ENCODE results near the gene AIFM3. TPM values are rescaled to one million over a fixed set of nuclear protein-coding genes. Genes with fewer than 3 reads are reported as not detected.
A peak's percentile ranks its signal among the peaks of the same experiment; 100 is the strongest.

Gene AIFM3
- total RNA-seq, 1 experiment from 2014 or later = 0.56 TPM

GRCh38 chr22:20978419-20978818 lies 11.4 kb downstream of the AIFM3 start:
- no peaks in the 10 kb centered on the region for H3K27me3 ChIP-seq
- no peak overlapping the region for H3K4me3 ChIP-seq
- peaks cover 8% of the 10 kb centered on the region; the same call in 1 of the 2 replicates for H3K9me3 ChIP-seq
- no peak for DNase-seq
- H3K36me3 ChIP-seq = no peaks in the 10 kb centered on the region

DNA sequence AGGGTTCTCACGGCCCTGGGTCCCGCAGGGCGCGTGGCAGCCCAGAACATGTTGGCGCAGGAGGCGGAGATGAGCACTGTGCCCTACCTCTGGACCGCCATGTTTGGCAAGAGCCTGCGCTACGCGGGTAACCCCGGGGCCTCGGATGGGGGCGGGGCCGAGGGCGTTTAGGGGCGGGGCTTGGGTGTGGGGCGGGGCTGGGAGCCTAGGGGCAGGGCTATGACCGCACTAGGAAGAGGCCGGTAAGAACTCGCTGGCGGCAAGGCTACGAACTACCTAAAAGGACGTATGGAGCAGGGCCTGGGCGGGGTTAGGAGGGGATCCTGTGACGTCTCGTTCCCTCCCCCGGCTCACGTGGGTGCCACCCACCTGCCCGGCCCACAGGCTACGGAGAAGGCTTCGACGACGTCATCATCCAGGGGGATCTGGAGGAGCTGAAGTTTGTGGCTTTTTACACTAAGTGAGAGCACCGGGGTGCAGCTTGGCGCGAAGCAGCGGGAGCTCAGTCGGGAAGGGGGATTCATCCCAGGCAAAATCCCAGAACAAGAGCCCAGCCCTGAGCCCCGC lies 12.3 kb downstream of the AIFM3 start:
- H3K4me3 ChIP-seq = no peak overlapping the region
- no peak for DNase-seq

GRCh38 chr22:20979940-20980453 lies 12.9 kb downstream of the AIFM3 start:
- Histone ChIP-seq H3K9me3 (peaks cover 8% of the 10 kb centered on the region; the same call in 1 of the 2 replicates), H3K4me3 (no peak overlapping the region), H3K27me3 (no peaks in the 10 kb centered on the region), H3K36me3 (0 out of 2 replicates have a peak, but pooled peaks cover 5% of the 10 kb centered on the region)
- DNase-seq = no peak

More for the DNA sequence above, 12.3 kb downstream of the AIFM3 start:
- H3K9me3 ChIP-seq = peaks cover 8% of the 10 kb centered on the region; the same call in 1 of the 2 replicates
- H3K36me3 ChIP-seq = 0 out of 2 replicates have a peak, but pooled peaks cover 5% of the 10 kb centered on the region
- H3K27me3 ChIP-seq = no peaks in the 10 kb centered on the region

GRCh38 chr22:20980523-20980922 lies 13.5 kb downstream of the AIFM3 start:
- no peak overlapping the region for H3K4me3 ChIP-seq
- no peak for DNase-seq
- H3K9me3 ChIP-seq = peaks cover 8% of the 10 kb centered on the region; the same call in 1 of the 2 replicates
- H3K36me3 ChIP-seq = peaks cover 8% of the 10 kb centered on the region; the same call in 1 of the 2 replicates
- no peaks in the 10 kb centered on the region for H3K27me3 ChIP-seq

DNA sequence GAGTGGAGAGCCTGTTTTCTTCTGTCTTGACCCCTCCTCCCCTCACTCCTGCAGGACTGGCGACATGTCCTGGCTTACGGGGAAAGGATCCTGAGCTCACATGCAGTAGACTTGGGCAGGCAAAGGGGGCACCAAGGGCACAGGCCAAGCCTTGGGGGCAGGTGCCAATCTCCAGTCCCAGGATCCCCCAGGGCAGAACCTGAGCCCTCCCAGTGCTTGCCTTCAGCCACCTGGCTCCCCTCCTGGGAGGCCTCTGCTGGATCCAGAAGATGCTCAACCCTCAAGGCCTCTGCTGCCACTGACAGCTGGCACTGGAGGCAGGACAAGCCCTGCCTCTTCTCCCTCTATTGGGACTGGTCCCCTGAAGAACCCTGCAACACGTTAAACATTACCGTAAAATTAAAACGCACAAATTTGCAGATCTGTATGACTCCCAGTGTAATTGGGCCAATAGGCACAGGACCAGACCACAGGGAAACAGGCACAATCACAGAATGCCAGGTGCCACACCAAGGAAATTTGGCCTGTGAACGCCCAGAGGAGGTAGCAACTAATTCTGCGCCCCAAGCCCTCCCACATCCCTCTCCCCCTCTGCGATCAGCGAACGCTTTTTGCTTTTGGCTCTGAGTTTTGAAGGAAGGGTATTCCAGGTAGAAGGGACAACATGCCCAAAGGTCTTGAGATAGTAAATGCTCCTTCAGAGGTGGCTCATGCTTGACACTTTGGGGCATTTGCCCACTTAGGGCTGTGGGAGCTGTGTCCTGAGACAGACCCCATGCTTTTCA lies 14.1 kb downstream of the AIFM3 start:
- no peak for DNase-seq
- Histone ChIP-seq H3K36me3 (peaks cover 12% of the 10 kb centered on the region), H3K27me3 (no peaks in the 10 kb centered on the region), H3K9me3 (peaks cover 8% of the 10 kb centered on the region; the same call in 1 of the 2 replicates), H3K4me3 (peak overlapping the region; percentile 95)

DNA sequence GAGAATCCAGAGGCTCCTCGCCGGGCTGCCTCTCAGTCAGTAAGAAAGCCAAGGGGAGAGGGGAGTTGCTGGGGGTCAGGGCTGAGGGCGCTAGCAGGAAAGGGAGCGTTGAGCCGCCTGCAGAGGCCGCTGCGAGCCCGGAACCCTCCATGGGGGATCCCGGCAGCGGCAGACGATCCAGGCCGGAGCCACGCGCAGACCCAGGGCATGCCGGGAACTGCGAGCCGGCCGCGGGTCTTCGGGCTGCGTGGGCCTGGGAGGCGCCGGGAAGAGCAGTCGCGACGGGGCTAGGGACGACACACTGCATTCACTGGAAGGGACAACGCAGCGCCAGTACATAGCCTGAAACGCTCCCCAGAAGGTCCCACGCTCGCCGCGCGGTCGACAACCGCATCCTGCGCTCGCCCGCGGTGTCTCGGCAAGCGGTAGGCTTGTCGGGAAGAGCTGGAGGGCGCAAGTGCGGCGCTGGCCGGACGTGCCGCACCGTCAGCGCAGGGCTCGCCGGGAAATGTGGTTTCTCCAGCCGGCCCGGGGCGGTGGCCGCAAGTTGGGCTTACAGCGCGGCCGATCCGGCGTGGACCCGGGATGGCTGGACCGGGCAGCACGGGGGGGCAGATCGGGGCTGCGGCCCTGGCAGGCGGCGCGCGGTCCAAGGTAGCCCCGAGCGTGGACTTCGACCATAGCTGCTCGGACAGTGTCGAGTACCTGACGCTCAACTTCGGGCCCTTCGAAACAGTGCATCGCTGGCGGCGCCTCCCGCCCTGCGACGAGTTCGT lies 14.9 kb downstream of the AIFM3 start, which contains the start of gene LZTR1:
Gene LZTR1, plus strand, starts transcription at position 511 of the 776 bp plus-strand sequence. Its CDS starts 75 bp downstream, at position 586.
- peaks cover 8% of the 10 kb centered on the region; the same call in 1 of the 2 replicates for H3K9me3 ChIP-seq
- no peaks in the 10 kb centered on the region for H3K27me3 ChIP-seq
- H3K36me3 ChIP-seq = peaks cover 12% of the 10 kb centered on the region
- peak; percentile 81 for DNase-seq
- peak within 1 kb of the TSS; percentile 95 for H3K4me3 ChIP-seq

GRCh38 chr22:20982563-20982882 lies 15.5 kb downstream of the AIFM3 start:
- Histone ChIP-seq H3K4me3 (peak overlapping the region; percentile 95), H3K36me3 (peaks cover 12% of the 10 kb centered on the region), H3K27me3 (no peaks in the 10 kb centered on the region), H3K9me3 (peaks cover 8% of the 10 kb centered on the region; the same call in 1 of the 2 replicates)
- DNase-seq = no peak

DNA sequence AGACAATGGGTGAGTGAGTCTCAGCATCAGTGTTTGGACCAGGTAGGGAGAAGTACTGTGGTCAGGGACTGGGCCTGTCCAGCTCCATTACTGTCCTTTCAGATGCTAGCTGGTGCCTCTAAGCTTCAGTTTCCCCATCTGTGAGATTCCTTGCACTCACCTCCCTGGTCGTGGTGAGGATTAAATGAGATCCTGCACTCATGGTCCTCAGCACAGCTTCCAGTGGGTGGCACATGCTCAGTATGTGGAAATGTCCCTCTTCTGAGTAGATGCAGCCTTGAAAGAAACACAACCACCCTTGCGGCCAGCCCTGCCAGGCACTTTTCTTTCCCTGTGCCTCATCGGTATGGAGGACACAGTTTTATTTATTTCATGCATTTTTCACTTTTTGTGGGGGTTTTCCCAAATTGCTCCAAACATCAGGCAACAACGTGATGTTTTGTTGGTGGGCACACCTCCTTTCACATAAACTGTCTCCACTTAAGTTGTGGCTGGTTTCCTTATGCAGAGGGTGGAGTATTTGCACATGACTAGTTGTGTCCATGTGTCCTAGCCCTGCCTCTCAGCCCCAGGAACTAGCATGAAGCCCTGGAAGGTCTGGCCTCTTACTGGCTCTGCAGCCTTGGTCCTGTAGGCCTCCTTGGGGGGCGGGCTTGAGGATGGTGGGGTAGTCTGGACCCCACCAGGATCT lies 16.2 kb downstream of the AIFM3 start:
- H3K27me3 ChIP-seq = no peaks in the 10 kb centered on the region
- no peak for DNase-seq

DNA sequence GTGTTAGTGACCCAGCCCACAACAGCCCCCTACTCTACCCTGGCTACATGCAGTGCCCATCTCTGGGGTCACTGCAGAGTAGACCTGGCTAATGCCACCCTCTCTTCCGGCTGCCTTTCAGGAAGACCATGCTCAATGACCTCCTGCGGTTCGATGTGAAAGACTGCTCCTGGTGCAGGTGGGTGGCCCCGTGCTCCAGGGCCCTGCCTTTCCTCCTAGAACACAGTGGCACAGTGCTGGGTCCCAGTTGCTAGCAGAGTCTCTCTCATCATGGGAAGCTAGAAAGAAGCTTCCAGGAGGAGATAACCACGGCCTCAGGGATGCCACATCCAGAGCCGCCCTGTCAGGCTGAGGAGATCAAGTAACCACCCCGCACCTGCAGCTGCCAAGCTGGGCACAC lies 18.7 kb downstream of the AIFM3 start:
- no peaks in the 10 kb centered on the region for H3K9me3 ChIP-seq
- no peak overlapping the region for H3K4me3 ChIP-seq

More for the DNA sequence above, 16.2 kb downstream of the AIFM3 start:
- peak overlapping the region; percentile 95 for H3K4me3 ChIP-seq
- H3K36me3 ChIP-seq = peaks cover 12% of the 10 kb centered on the region
- peaks cover 8% of the 10 kb centered on the region; the same call in 1 of the 2 replicates for H3K9me3 ChIP-seq

DNA sequence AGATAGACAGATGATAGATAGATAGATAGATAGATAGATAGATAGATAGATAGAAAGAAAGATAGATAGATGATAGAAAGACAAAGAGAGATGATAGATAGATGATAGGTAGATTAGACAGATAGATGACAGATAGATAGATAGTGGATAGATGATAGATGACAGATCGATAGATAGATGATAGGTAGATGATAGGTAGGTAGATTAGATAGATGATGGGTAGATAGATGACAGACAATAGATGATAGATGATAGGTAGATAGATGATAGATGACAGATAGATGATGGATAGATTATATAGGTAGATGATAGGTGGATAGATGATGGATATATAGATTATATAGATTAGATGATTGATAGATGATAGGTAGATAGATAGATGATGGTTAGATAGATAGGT lies 19.3 kb downstream of the AIFM3 start:
- H3K9me3 ChIP-seq = no peaks in the 10 kb centered on the region
- no peaks in the 10 kb centered on the region for H3K27me3 ChIP-seq
- H3K4me3 ChIP-seq = no peak overlapping the region
- no peak for DNase-seq
- H3K36me3 ChIP-seq = peaks cover 12% of the 10 kb centered on the region

More for the DNA sequence above, 18.7 kb downstream of the AIFM3 start:
- Histone ChIP-seq H3K27me3 (no peaks in the 10 kb centered on the region), H3K36me3 (peaks cover 12% of the 10 kb centered on the region)
- no peak for DNase-seq

- no peaks in the 10 kb centered on the region for H3K9me3 ChIP-seq
- no peaks in the 10 kb centered on the region for H3K27me3 ChIP-seq
- DNase-seq = no peak
- peaks cover 12% of the 10 kb centered on the region for H3K36me3 ChIP-seq
- no peak overlapping the region for H3K4me3 ChIP-seq
Measured at GRCh38 chr22:20987375-20987774, 20.3 kb downstream of the AIFM3 start.

DNA sequence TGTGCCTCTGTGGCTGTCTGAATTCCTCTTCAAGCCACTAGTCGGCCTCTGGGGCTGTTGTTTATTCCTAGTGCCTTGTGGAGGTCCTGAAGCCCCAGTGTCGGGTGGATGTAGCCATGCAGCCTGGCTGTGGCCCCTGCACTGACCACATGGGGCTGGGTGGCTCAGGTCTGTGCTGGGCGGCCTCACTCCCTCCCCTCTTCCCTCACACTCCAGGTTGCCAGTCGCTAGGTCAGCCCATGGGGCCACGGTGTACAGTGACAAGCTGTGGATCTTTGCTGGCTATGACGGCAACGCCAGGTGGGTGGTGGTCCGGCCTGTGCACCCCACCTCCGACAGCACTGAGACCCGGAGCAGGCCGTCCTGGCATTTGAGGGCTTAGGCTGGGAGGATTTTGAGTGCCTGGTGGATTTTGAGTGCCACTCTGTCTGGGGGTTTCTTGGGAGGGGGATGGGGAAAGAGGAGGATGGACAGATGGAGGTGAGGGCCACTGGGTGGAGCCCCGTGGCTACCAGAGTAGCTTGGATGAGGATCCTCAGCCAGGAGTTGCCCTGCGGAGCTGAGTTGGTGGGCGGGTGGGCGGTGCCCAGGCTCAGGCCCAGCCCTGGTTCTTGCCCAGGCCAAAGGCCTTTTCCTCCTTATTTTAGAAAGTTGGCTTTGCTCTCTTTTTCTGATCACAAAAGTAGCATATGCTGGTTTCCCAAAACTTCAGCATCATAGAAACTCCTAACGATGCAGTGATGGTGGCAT lies 21.7 kb downstream of the AIFM3 start:
- Histone ChIP-seq H3K36me3 (peaks cover 12% of the 10 kb centered on the region), H3K27me3 (no peaks in the 10 kb centered on the region), H3K9me3 (no peaks in the 10 kb centered on the region), H3K4me3 (no peak overlapping the region)
- DNase-seq = no peak

GRCh38 chr22:20989323-20990138 lies 22.5 kb downstream of the AIFM3 start:
- H3K9me3 ChIP-seq = no peaks in the 10 kb centered on the region
- H3K4me3 ChIP-seq = no peak overlapping the region
- H3K27me3 ChIP-seq = no peaks in the 10 kb centered on the region
- peaks cover 7% of the 10 kb centered on the region for H3K36me3 ChIP-seq
- DNase-seq = no peak

- Histone ChIP-seq H3K27me3 (no peaks in the 10 kb centered on the region), H3K4me3 (no peak overlapping the region), H3K36me3 (peaks cover 4% of the 10 kb centered on the region), H3K9me3 (no peaks in the 10 kb centered on the region)
- no peak for DNase-seq
Measured at GRCh38 chr22:20990184-20991180, 23.4 kb downstream of the AIFM3 start.
